AG08395 (cell line): ENCODE measurements around the gene ZNF346.
"Not testable (repeated sequence)": the region's sequence is repeated elsewhere in the genome, so short reads cannot be mapped to it uniquely, and the experiment has no call there.

Experiments used
- DNase-seq: peaks from one replicate; pipeline ENCODE4 v3.0.0; 2012; ENCODE audit warnings: mixed read lengths, low spot score

Gene ZNF346

DNA sequence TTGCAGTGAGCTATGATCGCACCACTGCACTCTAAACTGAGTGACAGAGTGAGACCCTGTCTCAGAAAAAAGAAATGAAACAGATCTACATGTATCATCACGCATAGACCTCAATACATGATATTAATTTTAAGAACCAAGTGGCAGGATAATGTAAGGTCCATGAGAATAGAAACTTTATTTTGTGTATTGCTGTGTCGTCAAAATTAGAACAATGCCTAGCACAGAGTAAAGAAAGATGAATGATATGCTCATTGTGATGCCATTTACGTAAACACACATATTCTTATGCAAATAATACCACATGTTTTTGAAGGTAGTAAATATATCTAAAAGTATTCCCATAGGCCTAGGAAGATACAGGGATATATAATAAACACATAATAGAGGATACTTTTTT lies 12.3 kb upstream of the ZNF346 start:
- no peak for DNase-seq

DNA sequence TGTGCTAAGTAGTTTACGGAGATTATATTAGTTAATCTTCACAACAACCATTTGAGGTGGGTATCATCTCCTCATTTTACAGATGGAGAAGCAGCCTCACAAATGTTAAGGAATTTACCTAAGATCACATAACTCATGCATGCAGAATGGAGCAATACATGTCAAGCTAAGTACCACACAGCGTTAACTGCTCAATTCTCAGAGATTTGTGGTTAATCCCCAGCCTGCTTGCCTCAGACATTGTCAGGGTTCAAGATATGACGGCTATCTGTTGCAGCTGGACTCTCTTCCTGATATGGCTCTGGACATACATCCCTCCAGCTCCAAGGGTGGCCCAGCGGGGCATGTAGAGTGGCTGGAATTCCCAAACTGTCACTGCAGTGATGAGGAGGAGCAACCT lies 7.3 kb upstream of the ZNF346 start:
- no peak for DNase-seq

DNA sequence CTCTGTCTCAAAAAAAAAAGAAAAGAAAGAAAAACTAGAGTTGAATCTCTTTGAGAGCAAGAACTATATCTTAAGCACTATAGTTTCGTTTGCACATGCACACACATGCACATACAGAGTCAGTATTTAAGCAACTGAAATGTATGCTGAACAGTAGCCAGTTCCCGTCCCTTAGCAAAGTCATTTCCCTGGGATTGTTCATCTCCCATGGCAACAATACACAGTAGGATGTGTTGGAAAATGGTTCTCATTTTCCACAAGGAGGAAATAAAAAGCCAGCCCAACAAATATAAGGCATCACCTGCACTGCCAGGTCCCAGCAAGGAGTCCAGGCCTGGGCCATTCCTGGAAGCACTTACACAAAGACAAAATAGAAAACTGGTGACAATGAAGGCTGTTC lies 4.2 kb upstream of the ZNF346 start:
- DNase-seq, result no peak

DNA sequence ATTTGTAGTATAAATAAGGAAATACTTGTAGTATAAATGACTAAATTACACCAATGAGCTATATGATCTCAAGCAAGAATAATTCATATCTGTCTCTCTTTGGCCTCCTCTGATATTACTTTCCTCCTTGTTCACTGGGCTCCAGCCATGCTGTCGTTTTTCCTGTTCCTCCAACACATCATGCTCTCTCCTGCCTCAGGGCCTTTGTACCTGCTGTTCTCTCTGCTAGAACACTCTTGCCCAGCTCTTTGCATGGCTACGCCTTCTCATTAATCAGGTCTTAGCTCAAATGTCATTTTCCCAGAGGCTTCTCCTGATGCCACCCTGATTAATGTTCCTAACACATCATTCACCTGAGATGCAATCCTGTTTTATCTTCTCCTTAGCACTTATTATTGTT lies 2.5 kb upstream of the ZNF346 start:
- no peak for DNase-seq

DNA sequence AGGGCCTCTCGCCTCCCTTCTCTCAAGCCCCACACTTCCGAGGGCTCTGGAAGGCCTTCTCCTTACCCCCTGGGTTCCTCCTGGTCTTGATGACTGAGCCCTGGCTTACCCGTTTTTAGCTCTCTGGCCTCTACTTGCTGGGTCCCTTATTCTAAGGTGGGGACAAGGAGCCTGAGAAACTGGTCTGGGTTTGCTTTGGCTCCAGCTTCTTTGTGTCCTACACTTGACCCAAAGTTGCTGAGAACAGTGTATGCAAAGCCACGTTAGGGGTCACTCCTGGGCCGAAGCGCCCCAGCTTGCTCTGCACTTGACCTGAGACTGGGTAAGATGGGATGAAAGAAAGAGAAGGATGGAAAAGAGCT lies 788 bp downstream of the ZNF346 start:
- peak; percentile 33 for DNase-seq

DNA sequence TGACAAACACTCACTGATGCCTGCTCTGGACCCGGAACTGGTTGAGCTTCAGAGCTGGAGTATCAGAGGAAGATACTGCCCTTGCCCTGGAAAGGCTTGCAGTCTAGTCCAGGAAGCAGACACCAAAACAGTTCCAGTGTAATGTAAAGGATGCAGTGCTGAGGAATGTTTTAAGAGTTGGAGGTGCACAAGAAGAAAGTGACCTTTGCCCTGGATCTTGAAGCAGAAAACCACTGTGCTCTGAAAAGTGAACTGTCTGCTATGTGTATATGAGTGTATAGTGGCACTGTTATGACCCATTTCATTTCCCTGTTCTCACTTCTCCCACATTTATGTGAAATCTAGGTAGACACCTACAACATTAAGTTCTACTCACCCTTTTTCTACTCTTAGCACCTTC lies 2.1 kb downstream of the ZNF346 start:
- no peak for DNase-seq

DNA sequence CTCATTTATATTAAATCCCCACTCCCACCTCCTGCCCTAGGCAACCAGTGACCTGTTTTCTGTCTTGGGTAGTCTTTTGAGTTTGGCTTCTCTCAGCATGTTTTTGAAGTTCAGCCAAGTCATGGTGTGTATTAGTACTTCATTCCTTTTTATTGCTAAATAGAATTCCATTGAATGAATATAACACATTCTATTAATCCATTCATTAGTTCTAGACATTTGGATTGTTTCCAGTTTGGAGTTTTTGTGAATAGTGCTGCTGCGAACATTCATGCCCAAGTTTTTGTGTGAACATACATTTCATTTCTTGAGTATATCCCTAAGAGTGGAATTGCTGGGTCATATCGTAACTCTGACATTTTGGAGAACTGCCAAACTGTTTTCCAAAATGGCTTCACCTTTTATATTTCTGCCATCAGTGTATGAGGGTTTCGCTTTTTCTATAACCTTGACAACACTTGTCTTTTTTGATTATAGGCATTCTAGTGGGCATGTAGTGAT lies 2.7 kb downstream of the ZNF346 start:
- DNase-seq, result no peak

DNA sequence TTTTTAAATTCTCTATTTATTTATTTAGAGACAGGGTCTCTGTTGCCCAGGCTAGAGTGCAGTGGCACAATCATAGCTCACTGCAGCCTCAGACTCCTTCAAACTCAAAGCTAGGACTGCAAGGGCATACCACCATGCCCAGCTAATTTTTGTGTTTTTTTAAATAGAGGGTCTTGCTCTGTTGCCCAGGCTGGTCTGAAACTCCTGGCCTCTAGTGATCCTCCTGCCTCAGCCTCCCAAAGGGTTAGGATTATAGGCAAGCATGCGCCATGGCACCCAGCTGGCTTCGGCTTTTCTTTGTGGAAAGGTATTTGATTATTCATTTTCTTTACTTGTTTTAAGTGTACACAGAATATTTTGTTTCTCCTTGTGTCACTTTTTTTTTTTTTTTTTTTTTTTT lies 5.2 kb downstream of the ZNF346 start:
- no peak for DNase-seq

DNA sequence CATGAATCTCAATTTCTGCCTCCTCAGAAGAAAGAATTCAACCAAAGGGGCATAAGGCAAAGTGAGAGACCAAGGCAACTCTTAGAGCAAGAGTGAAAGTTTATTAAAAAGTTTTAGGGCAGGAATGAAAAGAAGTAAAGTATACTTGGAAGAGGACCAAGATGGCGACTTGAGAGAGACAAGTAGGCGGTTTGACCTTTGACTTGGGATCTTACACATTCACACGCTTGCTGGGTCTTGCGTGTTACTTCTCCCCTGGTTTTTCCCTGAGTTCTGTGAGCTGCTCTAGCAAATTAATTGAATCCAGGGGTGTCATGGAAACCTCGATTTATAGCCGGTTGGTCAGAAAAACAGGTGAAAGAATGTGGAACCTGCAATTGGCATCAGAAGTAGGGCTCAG lies 7.0 kb downstream of the ZNF346 start:
- DNase-seq, result no peak

DNA sequence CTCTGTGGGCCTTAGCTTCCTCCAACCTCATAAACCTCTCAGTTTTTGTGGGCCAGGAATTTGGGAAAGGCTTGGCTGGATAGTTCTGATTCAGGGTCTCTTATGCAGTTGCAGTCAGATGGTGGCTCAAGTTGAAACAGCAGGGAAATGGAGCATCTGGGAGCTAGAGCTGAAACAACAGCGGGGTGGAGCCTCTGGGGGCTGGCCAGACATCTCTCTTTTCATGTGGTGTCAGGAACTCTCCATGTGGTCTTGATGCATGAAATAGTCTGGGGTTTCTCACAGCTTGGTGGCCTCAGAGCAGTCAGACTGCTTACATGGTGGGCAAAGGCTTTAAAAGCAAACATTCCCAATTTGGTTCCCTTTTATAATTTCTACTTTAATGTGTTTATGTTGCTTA lies 13.5 kb downstream of the ZNF346 start:
- DNase-seq, result peak; percentile 21

DNA sequence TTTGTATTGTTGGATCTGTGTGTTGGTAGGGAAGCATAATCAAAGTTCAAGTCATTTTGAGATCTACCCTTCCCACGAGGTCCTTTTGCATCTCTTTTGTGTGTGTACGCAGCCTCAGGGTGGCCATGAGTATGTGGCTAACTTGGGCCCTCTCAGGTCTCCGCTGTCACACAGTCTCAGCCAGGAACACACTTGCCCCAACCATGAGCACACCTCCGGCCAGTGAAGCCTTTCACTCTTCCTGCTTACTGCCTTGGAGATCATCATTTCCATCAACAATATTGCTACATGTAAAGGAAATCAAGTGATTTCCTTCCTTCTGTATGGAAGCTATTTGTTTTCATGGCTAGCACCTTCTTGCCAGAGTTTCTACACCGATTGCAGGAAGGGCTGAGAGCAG lies 13.9 kb downstream of the ZNF346 start:
- DNase-seq, result no peak

DNA sequence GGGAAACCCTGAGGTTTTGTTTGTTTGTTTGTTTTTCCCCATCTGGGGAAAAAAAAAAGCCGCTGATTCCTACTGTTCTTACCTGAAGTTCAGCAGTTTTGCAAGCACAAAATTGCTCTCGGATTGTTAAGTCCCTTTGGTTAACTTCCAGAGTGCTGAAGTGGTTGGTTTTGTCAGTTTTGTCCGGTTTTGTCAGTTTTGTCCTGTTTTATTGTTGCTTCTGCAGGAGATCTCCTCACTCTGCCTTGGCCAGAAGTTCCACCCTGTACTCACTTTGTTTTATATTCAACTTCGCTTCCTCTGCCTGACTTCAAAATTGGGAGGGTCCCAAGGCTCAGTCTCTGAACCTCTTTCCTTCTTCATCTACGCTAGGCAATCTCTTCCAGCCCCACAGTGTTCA lies 14.4 kb downstream of the ZNF346 start:
- no peak for DNase-seq

DNA sequence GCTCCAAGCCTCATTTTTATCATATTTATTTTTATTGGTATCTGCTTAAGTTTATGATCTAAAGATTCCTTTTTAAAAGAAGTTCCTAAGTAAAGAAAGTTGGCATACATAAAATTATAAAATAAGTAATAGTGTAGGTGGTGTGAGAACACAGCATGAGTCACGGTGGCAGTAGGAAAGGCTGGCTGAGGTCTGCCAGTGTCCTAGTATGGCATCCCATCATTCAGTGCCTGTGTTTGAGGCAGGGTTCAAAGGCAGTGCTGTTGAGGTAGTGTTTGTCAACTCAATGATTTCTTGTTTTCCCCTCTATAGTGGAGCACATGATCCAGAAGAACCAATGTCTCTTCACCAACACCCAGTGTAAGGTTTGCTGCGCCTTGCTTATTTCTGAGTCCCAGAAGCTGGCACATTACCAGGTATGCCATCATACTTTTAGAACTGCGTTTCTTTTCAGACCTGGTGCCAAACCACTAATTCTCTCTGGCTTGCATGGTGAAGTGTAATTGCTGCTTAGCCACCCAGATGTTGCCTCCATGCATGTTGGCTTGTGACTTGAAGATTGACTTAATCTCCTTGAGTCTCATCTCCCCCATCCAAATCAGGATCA lies 18.4 kb downstream of the ZNF346 start:
- peak; percentile 78 for DNase-seq

DNA sequence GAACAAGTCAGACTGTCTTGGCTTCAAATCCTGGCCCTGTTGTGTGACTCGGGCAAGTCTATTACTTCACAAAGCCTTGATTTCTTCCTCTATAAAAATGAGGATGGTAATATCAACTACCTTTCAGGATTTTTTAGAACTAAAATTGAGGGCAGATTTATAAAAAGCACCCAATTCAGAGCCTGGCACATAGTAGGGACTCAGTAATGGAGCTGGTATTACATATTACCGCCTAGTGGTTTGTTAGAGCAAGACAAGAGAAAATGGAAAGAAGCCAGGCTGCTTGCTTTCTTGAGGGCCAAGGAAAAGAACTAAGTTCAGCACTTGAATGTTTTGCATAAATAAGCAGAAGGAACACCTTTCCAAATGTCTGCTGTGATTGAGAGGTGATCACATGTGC lies 19.4 kb downstream of the ZNF346 start:
- no peak for DNase-seq

DNA sequence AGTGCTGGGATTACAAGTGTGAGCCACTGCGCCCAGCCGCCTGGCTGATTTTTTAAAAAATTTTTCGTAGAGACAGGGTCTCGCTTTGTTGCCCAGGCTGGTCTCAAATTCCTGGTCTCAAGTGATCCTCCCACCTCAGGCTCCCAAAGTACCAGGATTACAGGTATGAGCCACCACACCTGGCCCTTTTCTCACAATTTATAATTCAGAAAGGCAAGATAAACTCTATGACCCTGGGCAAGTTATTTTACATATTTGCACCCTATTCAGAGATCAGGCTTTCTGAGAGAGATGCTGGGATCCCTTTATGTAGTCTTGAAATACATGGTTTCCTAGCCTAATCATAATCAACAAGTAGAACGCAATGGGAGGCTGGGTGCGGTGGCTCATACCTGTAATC lies 20.6 kb downstream of the ZNF346 start:
- no peak for DNase-seq

DNA sequence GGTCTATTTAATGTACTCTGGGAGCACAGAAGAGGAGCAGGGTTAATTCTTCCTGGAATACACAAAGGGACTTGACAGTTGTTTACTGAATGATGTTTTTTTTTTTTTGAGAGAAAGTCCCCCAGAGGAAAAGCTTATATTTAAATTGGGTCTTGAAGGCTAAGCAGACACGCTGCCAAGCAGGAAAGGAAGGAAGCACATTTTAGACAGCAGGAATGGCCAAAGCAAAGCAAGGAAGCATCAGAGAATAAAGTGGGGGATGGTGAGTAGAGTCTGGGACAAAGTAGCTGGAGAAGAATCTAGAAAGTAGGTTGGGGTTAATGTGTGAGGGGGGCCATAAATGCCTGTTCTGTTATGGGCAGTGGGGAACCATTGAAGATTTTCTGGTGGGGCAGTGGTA lies 21.5 kb downstream of the ZNF346 start:
- DNase-seq, result no peak

DNA sequence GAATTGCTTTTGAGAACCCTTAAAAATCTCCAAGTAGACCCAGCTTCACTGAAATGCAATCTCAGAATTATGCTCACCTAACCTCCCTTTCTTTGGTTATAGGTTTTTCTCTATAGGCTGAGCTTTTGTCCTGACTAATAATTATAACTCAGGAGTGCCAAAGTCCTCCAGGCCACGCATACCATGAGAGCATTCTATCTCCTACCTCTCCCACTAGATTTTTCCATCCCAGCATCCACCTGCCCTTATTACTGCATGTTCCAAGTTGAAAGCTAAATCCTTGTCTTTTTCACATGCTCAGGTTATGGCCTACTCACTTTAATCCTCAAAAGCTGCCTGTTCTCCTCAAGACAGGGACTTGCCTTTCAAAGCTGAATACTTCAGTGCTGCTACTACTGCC lies 22.1 kb downstream of the ZNF346 start:
- no peak for DNase-seq

DNA sequence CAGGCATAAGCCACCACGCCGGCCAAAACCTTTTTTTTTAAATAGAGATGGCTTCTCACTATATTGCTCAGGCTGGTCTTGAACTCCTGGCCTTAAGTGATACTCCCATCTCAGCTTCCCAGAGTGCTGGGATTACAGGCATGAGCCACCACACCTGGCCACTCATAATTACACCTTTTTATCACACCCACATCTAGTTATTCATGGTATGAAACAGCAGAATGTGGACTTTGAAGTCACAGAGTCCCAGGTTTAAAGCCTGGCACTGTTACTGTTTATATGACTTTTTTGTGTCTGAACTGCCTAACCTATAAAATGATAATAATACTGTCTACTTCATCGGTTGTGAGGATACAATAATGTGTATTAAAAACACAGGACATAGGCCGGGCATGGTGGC lies 23.1 kb downstream of the ZNF346 start:
- DNase-seq, result no peak

DNA sequence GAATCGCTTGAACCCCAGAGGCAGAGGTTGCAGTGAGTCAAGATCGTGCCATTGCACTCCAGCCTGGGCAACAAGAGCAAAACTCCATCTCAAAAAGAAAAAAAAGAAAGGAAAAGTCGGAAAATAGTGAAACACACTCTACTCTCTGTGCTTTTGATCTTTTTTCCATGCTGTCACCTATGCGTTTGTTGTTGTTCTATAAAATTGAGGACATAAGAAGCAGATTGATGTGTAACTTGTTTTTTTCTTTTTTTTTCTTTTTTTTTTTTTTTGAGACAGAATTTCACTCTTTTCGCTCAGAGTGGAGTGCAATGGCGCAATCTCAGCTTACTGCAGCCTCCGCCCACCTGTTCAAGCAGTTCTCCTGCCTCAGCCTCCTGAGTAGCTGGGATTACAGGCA lies 26.0 kb downstream of the ZNF346 start:
- not testable (repeated sequence) for DNase-seq

DNA sequence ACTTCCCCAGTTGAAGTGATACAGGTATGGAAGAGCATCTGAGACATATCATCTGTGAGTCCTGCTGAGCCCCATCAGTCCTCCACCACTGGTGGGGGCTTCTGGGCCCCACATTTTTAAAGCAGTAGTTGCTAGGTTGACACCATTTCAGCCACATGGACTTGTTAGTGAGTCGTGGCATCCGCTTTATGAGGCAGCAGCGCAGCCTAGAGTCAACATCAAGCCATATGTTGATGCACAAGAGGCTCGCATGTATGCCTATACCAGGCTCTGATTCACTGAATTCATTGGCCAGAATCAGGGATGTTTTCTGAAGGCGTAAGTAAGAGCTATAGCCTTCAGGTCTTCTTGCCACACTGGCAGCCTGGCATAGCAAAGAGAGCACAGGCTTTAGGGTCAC lies 26.8 kb downstream of the ZNF346 start:
- DNase-seq, result no peak

DNA sequence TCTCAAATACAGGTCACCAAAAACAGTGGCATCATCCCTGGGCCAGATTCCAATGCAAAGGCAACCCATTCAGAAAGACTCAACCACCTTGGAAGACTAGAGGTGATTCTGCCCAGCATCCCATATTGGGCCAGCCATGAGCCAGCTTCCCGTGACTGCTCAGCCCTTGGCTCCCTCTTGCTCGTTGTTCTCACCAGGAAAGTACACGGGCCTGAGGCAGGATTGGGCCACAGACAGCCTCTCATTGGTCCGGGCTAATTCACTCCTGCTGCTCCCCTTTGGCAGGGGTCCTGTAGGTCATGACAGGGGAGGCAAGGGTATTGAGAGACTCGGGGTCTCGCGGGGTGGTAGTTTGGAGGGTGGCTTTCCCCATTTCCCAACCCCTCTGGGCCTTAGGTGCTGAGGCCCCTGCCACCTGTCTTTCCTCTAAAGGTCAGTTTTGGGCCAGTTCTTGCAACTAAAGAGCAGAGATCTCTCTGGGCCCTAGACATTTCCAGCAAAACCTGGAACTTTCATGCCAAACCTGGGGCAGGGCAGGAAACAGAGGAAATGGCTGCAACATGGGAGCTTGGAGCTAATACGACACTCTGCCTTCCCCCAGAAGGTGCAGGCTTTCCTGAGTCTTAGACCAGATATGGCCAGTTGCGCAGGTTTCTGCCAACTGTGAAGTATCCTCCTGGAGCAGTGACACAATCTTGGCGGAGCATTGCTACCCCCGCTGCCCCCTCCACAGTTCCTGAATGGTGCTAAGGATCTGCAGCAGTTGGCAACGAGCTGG lies 42.2 kb downstream of the ZNF346 start:
- DNase-seq, result no peak

DNA sequence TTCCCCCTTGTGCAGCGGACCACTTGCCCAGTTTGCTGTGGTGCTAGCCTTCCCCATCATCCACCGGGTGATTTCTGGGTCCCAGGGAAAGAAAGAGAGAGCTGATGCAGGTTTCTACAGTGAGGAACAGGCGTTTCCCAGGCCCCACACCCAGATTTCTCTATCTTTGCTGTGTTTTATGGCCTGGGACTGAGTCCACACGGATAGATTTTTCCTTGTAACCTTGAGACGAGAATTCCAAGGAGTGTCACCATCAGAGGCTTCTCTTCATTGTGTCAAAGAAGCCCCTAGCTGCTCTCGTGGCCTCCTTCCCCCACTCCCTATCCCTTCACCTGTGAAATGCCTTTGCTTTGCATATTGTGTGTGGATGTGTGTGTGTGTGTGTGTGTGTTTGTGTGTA lies 43.0 kb downstream of the ZNF346 start:
- DNase-seq, result no peak

DNA sequence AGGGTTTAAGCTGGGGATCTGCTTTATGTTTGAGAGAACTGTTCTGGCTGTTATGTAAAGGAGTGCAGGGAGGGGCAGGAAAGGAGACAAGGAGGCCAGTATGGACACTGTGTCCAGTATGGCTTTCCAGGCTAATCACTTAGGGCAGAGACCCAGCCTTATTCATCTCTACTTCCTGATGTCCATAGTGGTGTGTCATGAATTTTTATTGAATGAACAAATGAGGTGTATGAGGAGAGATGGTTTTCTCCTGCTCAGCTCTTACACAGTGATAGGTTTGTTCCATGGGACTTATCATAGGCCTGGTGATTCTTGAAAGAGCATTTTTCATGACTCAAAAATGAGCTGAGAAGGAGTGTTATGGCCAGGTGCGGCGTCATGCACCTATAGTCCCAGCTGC lies 43.7 kb downstream of the ZNF346 start:
- peak; percentile 32 for DNase-seq

DNA sequence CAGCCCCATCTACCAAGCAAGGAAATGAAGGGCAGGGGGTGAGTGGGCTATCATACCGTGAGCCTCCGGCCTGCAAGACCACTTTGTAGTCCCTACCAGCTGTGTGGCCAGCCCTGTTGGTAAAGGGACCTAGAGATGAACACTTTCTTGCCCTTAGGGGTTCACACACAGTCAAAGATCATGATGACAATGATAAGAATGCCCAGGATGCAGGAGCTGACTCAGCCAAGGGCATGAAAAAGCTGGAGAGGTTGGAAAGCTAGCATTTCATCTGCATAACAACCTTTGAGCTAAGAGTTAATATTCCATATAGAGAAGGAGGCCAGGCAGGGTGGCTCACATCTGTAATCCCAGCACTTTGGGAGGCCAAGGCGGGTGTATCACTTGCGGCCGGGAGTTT lies 45.0 kb downstream of the ZNF346 start:
- peak; percentile 21 for DNase-seq
